Effector memory CD8-positive, alpha-beta T cell (primary cell): Measurements from ENCODE around the gene DNAH3.
"Not testable (repeated sequence)": the region's sequence is repeated elsewhere in the genome, so short reads cannot be mapped to it uniquely, and the experiment has no call there.

ENCODE experiments used
- ATAC-seq: fragments of 150-1000 bp; cut with Tn5 transposase; replicated peaks from 2 replicates; pipeline ENCODE4 v1.10.0; 2021; ENCODE audit warnings: mild to moderate bottlenecking, moderate library complexity
- DNase-seq, 3 experiments: peaks; one replicate each; pipeline ENCODE4 v3.0.0; 2021
- H3K27ac Mint-ChIP-seq, 2 donors: one replicate each; pipeline ENCODE4 v1.8.0; 2022; ENCODE audit warnings: mild to moderate bottlenecking in 2 of 2, mixed read lengths in 2 of 2, moderate library complexity in 2 of 2
- H3K27me3 Mint-ChIP-seq, 2 donors: one replicate each; pipeline ENCODE4 v1.8.0; 2022; ENCODE audit warnings: mixed read lengths in 2 of 2
- H3K36me3 Mint-ChIP-seq: one replicate; pipeline ENCODE4 v1.8.0; 2022; ENCODE audit warnings: mild to moderate bottlenecking, moderate library complexity, mixed read lengths; ENCODE audit not compliant: insufficient read depth
- H3K4me1 Mint-ChIP-seq, 2 donors: one replicate each; pipeline ENCODE4 v1.8.0; 2022; ENCODE audit warnings: low read depth in 2 of 2, mixed read lengths in 2 of 2
- H3K4me3 Mint-ChIP-seq, 2 donors: one replicate each; pipeline ENCODE4 v1.8.0; 2022; ENCODE audit warnings: mild to moderate bottlenecking in 2 of 2, mixed read lengths in 2 of 2, moderate library complexity in 2 of 2
- H3K9me3 Mint-ChIP-seq, 2 donors: one replicate each; pipeline ENCODE4 v1.8.0; 2022; ENCODE audit warnings: mixed read lengths in 2 of 2

The DNAH3 gene

GRCh38 chr16:20971401-20971800 is 179.2 kb downstream of the DNAH3 start:
- H3K36me3 Mint-ChIP-seq, result no peaks in the 10 kb centered on the region
- no peak overlapping the region for H3K4me3 Mint-ChIP-seq
- peaks cover 19 to 20% of the 10 kb centered on the region in 2 donors for H3K27me3 Mint-ChIP-seq
- ATAC-seq (no peak), DNase-seq (no peak)
- H3K4me1 Mint-ChIP-seq, result no peaks in the 10 kb centered on the region
- no peaks in the 10 kb centered on the region for H3K9me3 Mint-ChIP-seq
- no peak overlapping the region for H3K27ac Mint-ChIP-seq

DNA sequence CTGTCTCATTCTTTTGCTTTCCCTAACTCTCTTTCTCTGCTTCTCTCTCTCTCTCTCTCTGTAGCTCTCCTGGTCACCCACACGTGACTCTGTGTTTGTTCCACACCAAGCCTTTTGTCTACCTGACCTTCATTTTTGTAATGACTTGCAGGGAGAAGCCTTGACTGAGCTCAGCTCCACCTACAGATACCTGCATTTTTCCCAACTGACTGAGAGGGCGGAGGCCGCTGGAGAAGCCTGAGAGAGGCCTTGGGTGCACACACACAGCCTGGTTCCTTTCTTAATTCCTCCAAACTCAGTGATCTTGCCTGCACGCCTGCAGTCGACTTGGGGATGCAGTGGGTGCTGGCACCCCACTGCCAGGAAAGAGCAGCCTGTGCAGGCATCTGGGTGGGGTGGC is 181.3 kb downstream of the DNAH3 start:
- Mint-ChIP-seq H3K27me3 (peaks cover 10 to 12% of the 10 kb centered on the region in 2 donors), H3K9me3 (no peaks in the 10 kb centered on the region), H3K4me3 (no peak overlapping the region), H3K27ac (no peak overlapping the region), H3K4me1 (no peaks in the 10 kb centered on the region), H3K36me3 (no peaks in the 10 kb centered on the region)
- DNase-seq (no peak), ATAC-seq (no peak)

GRCh38 chr16:20968765-20969164 is 181.9 kb downstream of the DNAH3 start:
- no peak overlapping the region for H3K4me3 Mint-ChIP-seq
- H3K27ac Mint-ChIP-seq, result no peak overlapping the region
- DNase-seq, result no peak
- no peaks in the 10 kb centered on the region for H3K9me3 Mint-ChIP-seq
- H3K4me1 Mint-ChIP-seq, result no peaks in the 10 kb centered on the region
- no peak for ATAC-seq
- H3K27me3 Mint-ChIP-seq, result peaks cover 10 to 12% of the 10 kb centered on the region in 2 donors
- H3K36me3 Mint-ChIP-seq, result no peaks in the 10 kb centered on the region

- Mint-ChIP-seq H3K27me3 (peaks cover 0 to 5% of the 10 kb centered on the region in 2 donors), H3K27ac (no peak overlapping the region), H3K36me3 (no peaks in the 10 kb centered on the region), H3K4me1 (no peaks in the 10 kb centered on the region), H3K9me3 (no peaks in the 10 kb centered on the region), H3K4me3 (no peak overlapping the region)
- DNase-seq (no peak), ATAC-seq (no peak)
Observed at GRCh38 chr16:20960899-20961298, 189.7 kb downstream of the DNAH3 start.

GRCh38 chr16:20957153-20957552 is 193.5 kb downstream of the DNAH3 start:
- Mint-ChIP-seq H3K4me3 (no peak overlapping the region), H3K27me3 (peaks cover 7 to 9% of the 10 kb centered on the region in 2 donors), H3K27ac (peak overlapping the region in 1 of 2 donors; percentile 12)

GRCh38 chr16:20956319-20956718 is 194.3 kb downstream of the DNAH3 start:
- peaks cover 7 to 9% of the 10 kb centered on the region in 2 donors for H3K27me3 Mint-ChIP-seq
- no peaks in the 10 kb centered on the region for H3K36me3 Mint-ChIP-seq
- no peak for ATAC-seq
- H3K4me3 Mint-ChIP-seq, result no peak overlapping the region
- H3K27ac Mint-ChIP-seq, result no peak overlapping the region
- H3K9me3 Mint-ChIP-seq, result no peaks in the 10 kb centered on the region
- no peak for DNase-seq
- no peaks in the 10 kb centered on the region for H3K4me1 Mint-ChIP-seq

More at GRCh38 chr16:20957153-20957552, 193.5 kb downstream of the DNAH3 start:
- ATAC-seq (no peak), DNase-seq (no peak)
- Mint-ChIP-seq H3K4me1 (no peaks in the 10 kb centered on the region), H3K36me3 (no peaks in the 10 kb centered on the region), H3K9me3 (no peaks in the 10 kb centered on the region)

- Mint-ChIP-seq H3K4me3 (no peak overlapping the region), H3K36me3 (no peaks in the 10 kb centered on the region), H3K4me1 (no peaks in the 10 kb centered on the region), H3K27me3 (peaks cover 7 to 9% of the 10 kb centered on the region in 2 donors), H3K27ac (no peak overlapping the region), H3K9me3 (no peaks in the 10 kb centered on the region)
- no peak for DNase-seq
- no peak for ATAC-seq
Observed at GRCh38 chr16:20954574-20954973, 196.1 kb downstream of the DNAH3 start.

DNA sequence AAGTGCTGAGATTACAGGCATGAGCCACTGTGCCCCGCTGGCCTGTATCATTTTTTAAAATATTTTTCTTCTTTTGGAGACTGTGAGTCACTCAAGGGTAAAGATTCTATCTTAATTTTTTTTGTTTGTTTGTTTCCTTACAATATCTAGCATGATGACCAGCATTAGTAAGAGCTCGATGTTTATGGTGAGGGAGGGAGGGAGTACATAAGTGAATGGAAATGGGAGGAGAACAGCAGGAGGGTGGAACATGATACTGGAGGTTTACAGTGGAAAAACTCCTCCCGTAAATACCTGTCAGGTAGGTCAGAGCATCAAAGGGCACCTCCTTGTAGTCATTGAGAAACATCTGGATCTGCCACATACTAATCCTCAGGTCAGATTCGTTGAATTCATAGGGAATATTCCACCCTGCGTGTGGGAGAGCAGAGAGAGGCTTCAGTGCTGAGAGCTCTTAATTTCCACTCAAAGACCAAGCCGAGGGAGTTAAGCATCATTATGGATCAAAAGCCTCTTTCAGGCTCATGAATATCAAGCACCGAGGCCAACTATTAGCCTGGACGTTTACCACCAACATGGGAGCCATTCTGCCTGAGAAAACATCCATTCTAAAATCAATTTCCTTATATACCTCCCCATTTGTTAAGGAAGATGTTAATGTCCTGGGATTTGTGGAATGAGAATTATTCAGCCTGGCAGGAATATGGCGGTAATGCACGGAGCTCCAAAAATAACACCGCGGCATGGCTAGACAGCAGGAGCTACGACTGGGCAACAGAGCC is 198.3 kb downstream of the DNAH3 start:
- H3K4me3 Mint-ChIP-seq, result no peak overlapping the region
- H3K36me3 Mint-ChIP-seq, result no peaks in the 10 kb centered on the region
- ATAC-seq (no peak), DNase-seq (no peak)
- no peaks in the 10 kb centered on the region for H3K9me3 Mint-ChIP-seq
- H3K4me1 Mint-ChIP-seq, result no peaks in the 10 kb centered on the region
- H3K27me3 Mint-ChIP-seq, result peaks cover 7 to 9% of the 10 kb centered on the region in 2 donors
- H3K27ac Mint-ChIP-seq, result no peak overlapping the region

- no peaks in the 10 kb centered on the region for H3K36me3 Mint-ChIP-seq
- no peak overlapping the region for H3K27ac Mint-ChIP-seq
- no peak overlapping the region for H3K4me3 Mint-ChIP-seq
- H3K27me3 Mint-ChIP-seq, result peaks cover 4 to 7% of the 10 kb centered on the region in 2 donors
- no peaks in the 10 kb centered on the region for H3K9me3 Mint-ChIP-seq
- no peak for DNase-seq
- H3K4me1 Mint-ChIP-seq, result no peaks in the 10 kb centered on the region
- no peak for ATAC-seq
Observed at GRCh38 chr16:20950294-20950693, 200.4 kb downstream of the DNAH3 start.

GRCh38 chr16:20949660-20950059 is 201.0 kb downstream of the DNAH3 start:
- Mint-ChIP-seq H3K27me3 (peaks cover 1 to 7% of the 10 kb centered on the region in 2 donors), H3K4me1 (no peaks in the 10 kb centered on the region), H3K36me3 (no peaks in the 10 kb centered on the region), H3K4me3 (no peak overlapping the region), H3K9me3 (no peaks in the 10 kb centered on the region), H3K27ac (no peak overlapping the region)
- ATAC-seq (no peak), DNase-seq (no peak)

DNA sequence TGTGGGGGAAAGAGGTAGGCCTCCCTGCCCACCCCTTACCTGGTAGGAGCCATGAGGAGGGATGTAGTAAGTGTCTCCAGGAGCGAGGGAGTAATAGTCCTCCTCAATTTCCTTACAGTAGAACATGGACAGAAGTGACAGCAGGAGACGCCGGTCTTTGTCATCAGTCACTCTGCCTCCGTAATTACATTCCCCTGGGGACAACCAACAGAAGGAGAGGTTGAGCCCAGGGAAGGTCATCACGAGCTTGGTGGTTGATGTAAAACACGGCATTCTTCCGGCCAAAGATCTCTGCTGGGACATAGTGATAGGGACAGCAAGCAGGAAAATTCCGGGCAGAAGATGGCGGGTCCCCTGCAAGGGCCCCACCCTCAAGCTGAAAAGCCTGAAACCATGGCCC is 202.2 kb downstream of the DNAH3 start:
- H3K27ac Mint-ChIP-seq, result no peak overlapping the region

GRCh38 chr16:20946015-20946629 is 204.5 kb downstream of the DNAH3 start:
- peaks cover 4 to 5% of the 10 kb centered on the region in 2 donors for H3K4me1 Mint-ChIP-seq
- no peaks in the 10 kb centered on the region for H3K36me3 Mint-ChIP-seq
- H3K27ac Mint-ChIP-seq, result no peak overlapping the region
- H3K4me3 Mint-ChIP-seq, result no peak overlapping the region
- ATAC-seq, result no peak
- no peaks in the 10 kb centered on the region for H3K27me3 Mint-ChIP-seq
- no peaks in the 10 kb centered on the region for H3K9me3 Mint-ChIP-seq
- no peak for DNase-seq

More for the DNA sequence above, 202.2 kb downstream of the DNAH3 start:
- no peak overlapping the region for H3K4me3 Mint-ChIP-seq
- no peaks in the 10 kb centered on the region for H3K9me3 Mint-ChIP-seq
- H3K36me3 Mint-ChIP-seq, result no peaks in the 10 kb centered on the region
- no peak for DNase-seq
- peaks cover 0 to 7% of the 10 kb centered on the region in 2 donors for H3K27me3 Mint-ChIP-seq
- ATAC-seq, result no peak
- no peaks in the 10 kb centered on the region for H3K4me1 Mint-ChIP-seq

DNA sequence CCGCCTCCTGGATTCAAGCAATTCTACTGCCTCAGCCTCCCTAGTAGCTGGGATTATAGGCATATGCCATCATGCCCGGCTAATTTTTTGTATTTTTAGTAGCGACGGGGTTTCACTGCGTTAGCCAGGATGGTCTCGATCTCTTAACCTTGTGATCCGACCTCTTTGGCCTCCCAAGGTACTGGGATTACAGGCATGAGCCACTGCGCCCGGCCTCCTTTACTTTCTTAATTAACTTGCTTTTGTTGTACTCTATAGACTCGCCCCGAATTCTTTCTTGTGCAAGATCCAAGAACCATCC is 205.1 kb downstream of the DNAH3 start:
- not testable (repeated sequence) for H3K4me1 Mint-ChIP-seq, DNase-seq, H3K27ac Mint-ChIP-seq, H3K27me3 Mint-ChIP-seq, ATAC-seq, H3K4me3 Mint-ChIP-seq, H3K36me3 Mint-ChIP-seq, H3K9me3 Mint-ChIP-seq

GRCh38 chr16:20944861-20945574 is 205.6 kb downstream of the DNAH3 start:
- peaks cover 6 to 7% of the 10 kb centered on the region in 2 donors for H3K4me1 Mint-ChIP-seq
- H3K27ac Mint-ChIP-seq, result no peak overlapping the region
- no peak overlapping the region for H3K4me3 Mint-ChIP-seq
- H3K27me3 Mint-ChIP-seq, result no peaks in the 10 kb centered on the region
- DNase-seq (peak in 1 of 3 experiments; percentile 2), ATAC-seq (peak; percentile 58)
- H3K9me3 Mint-ChIP-seq, result no peaks in the 10 kb centered on the region
- no peaks in the 10 kb centered on the region for H3K36me3 Mint-ChIP-seq
